Islet of Langerhans (tissue), 1 donor: ENCODE measurements around the gene TUBA3E.
"Not testable (repeated sequence)": the region's sequence is repeated elsewhere in the genome, so short reads cannot be mapped to it uniquely, and the experiment has no call there.

Experiments
- FAIRE-seq: peaks from one replicate; lab custom pipeline; 2011; peaks lifted over from hg19 to GRCh38; lab: Jason Lieb, UNC

Gene TUBA3E

DNA sequence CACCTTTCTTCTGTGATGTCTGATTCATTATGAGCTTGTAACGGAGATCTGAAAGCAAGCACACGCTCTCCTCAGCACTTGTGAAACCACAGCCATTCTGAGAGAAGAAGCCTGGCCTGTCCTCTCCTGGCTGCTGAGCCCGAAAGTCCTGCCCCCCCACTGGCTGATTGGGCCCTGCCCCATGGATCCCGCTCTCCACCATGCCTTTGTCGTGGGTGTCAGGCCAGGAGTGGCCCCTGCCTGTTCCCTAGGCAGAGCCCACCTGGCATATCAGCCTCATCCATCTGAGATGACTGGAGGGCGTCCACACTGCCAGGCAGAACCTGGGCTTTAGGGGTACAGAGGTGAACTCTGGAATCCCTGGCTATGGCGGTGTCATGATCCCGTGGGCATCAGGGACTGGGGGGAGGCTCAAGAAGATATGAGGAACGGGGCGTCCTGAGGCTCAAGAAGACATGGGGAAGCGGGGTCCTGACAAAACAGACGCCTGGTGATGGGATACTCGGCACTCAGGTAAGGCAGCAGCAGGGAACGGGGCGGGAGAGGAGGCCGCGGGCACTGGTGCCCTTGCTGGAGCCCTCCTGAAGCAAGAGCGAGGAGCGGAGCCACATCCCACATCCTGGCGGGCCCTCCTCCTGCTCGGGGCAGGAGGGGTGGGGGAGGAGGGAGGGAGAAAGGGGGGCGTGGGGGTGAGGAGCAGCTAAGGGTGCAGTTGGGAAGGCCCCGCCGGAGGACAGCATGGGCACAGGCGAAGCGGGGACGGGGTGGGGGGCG, 54.8 kb downstream of the TUBA3E start:
- not testable (repeated sequence) for FAIRE-seq

DNA sequence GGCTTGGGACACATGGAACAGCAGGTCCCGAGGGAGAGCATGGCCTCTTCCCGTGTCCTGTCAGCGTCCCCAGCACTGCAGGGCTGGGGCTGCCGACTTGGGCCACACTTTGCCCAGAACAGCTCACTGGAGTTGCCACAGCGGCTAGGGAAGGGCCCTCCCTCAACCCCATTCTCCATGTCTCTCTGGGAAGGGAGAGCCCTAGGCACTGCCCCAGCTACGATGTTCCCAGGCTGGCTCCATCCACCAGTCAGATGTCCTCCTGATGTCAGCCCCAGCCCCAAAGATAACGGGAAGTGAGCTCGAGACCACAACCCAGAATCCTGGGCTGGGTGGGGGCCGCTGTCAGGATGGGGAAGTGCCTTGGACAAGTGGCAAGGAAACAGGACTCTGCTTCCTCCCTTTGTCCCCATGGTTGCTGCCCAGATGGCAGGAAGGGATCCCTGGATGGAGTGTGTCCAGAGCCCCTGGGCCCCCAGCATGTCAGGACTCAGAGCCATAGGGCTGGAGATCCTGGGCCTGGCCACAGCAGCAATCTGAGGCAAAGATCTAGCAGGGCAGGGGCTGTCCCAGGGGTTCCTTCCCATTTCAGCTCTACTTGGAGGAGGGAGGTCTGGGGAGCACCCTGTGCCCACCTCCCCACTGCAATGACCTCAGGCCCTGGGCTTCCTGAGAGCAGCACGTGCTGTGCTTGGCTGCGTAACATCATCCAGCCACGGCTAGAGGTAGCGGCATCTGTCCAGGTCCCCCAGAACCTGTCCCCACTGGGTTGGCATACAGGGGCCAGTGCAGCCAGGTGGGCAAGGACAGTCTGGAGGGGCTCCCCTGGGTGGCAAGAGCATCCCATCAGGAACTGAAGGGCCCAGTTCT, 55.6 kb downstream of the TUBA3E start:
- FAIRE-seq: not testable (repeated sequence)
